ENCODE measurements around the gene PCDHGA12. TPM values are rescaled to one million over a fixed set of nuclear protein-coding genes. Genes with fewer than 3 reads are reported as not detected.

The PCDHGA12 gene
- total RNA-seq, 1 experiment from 2014 or later: 0.17 TPM

GRCh38 chr5:141465351-141465750 lies 35.0 kb downstream of the PCDHGA12 start:
- H3K9me3 ChIP-seq (ENCODE audit: control insufficient read depth in 1 of 2, insufficient read depth in 1 of 2, low read depth in 1 of 2, low read length in 2 of 2): no peaks in the 10 kb centered on the region
- RAD21 ChIA-PET (ENCODE audit: low non-redundant PET in 1 of 2, low total read pairs in 2 of 2, uncharacterized antibody in 2 of 2, unreplicated experiment in 2 of 2): no interaction called here
- no peak overlapping the region for H3K27ac ChIP-seq (ENCODE audit: low read depth, low read length)
- H3K4me3 ChIP-seq (replicated peaks in 1 of 2; ENCODE audit: low read depth in 1 of 2, low read length in 2 of 2): no peak overlapping the region
- no peak for ATAC-seq
- no peak overlapping the region for H3K4me2 ChIP-seq (ENCODE audit: low read length)
- H4K20me1 ChIP-seq (ENCODE audit: insufficient read depth): no peaks in the 10 kb centered on the region
- DNase-seq (ENCODE audit: low read depth, low spot score): no peak
- CTCF ChIA-PET: no interaction called here
- no peak for TF ChIP-seq CTCF (IDR thresholded peaks at IDR 0.05 in 2 of 3, conservative IDR thresholded peaks at IDR 0.05 in 1 of 3; ENCODE audit: borderline replicate concordance in 1 of 3, insufficient read depth in 1 of 3, low read depth in 2 of 3, low read length in 2 of 3)
- no peak for TF ChIP-seq EZH2 (IDR thresholded peaks at IDR 0.05)
- no peaks in the 10 kb centered on the region for H3K4me1 ChIP-seq (ENCODE audit: control insufficient read depth in 1 of 2, insufficient read depth in 2 of 2, low read length in 2 of 2)
- POLR2A ChIA-PET: no interaction called here
- intact Hi-C loops (cut with micrococcal nuclease): no loop called here
- H3K36me3 ChIP-seq (ENCODE audit: control insufficient read depth in 1 of 2, insufficient read depth in 2 of 2, low read length in 2 of 2): no peaks in the 10 kb centered on the region
- no peak overlapping the region for H3K9ac ChIP-seq (ENCODE audit: low read length)
- H3K79me2 ChIP-seq (ENCODE audit: insufficient read depth, low read length): no peaks in the 10 kb centered on the region
- H3K9me2 ChIP-seq (ENCODE audit: insufficient read depth): no peaks in the 10 kb centered on the region
- BruUV-seq (replicated peaks): no TSS peak
- no peaks in the 10 kb centered on the region for H3K27me3 ChIP-seq (ENCODE audit: insufficient read depth, low read length)
- H2AFZ ChIP-seq (ENCODE audit: low read depth, low read length, poor library complexity, severe bottlenecking): no peak overlapping the region

DNA sequence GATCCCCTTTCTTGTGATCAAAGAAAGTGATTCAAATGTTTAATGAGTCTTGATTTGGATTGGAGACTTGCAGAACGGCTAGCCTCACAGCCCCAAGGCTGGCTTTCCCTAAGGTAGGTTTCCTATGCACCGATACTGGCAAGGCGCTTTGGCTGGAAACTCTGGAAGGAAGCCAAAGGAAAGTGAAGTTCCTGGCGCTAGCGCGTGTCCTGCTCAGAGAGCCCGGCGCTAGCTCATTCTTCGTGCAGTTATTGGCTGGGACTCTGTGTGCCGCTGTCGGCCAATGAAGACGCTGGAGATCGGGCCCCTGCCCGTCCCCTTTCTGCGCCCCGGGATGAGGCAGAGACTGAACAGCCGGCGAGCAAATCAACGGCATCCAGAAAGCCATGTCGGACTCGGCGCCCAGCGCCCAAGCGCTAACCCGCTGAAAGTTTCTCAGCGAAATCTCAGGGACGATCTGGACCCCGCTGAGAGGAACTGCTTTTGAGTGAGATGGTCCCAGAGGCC lies 45.4 kb downstream of the PCDHGA12 start, which contains the start of gene PCDHGC3:
TSS of gene PCDHGC3 (plus strand) at position 342 of the 507 bp plus-strand sequence. CDS start at position 493, 151 bp downstream.
- BruUV-seq (replicated peaks): no TSS peak
- intact Hi-C loops (cut with micrococcal nuclease): no loop called here

More for the DNA sequence above, 45.4 kb downstream of the PCDHGA12 start, which contains the start of gene PCDHGC3:
- ATAC-seq (no peak), DNase-seq (ENCODE audit: low read depth, low spot score) (no peak)
- ChIA-PET RAD21 (ENCODE audit: low non-redundant PET in 1 of 2, low total read pairs in 2 of 2, uncharacterized antibody in 2 of 2, unreplicated experiment in 2 of 2) (no interaction called here), POLR2A (interaction anchor here (1.2 kb wide), 1 partner anchor 13 kb away, joined by 3 read pairs; the partner anchor contains the start of gene PCDHGC5), CTCF (no interaction called here)
- Histone ChIP-seq H3K4me3 (replicated peaks in 1 of 2; ENCODE audit: low read depth in 1 of 2, low read length in 2 of 2) (no peak within 1 kb of the TSS), H3K79me2 (ENCODE audit: insufficient read depth, low read length) (no peaks in the 10 kb centered on the region), H2AFZ (ENCODE audit: low read depth, low read length, poor library complexity, severe bottlenecking) (no peak within 1 kb of the TSS), H3K4me1 (ENCODE audit: control insufficient read depth in 1 of 2, insufficient read depth in 2 of 2, low read length in 2 of 2) (no peaks in the 10 kb centered on the region), H3K27me3 (ENCODE audit: insufficient read depth, low read length) (no peaks in the 10 kb centered on the region), H3K9me3 (ENCODE audit: control insufficient read depth in 1 of 2, insufficient read depth in 1 of 2, low read depth in 1 of 2, low read length in 2 of 2) (no peaks in the 10 kb centered on the region), H3K36me3 (ENCODE audit: control insufficient read depth in 1 of 2, insufficient read depth in 2 of 2, low read length in 2 of 2) (no peaks in the 10 kb centered on the region), H3K9ac (ENCODE audit: low read length) (no peak within 1 kb of the TSS), H3K27ac (ENCODE audit: low read depth, low read length) (no peak within 1 kb of the TSS), H3K4me2 (ENCODE audit: low read length) (no peak within 1 kb of the TSS), H4K20me1 (ENCODE audit: insufficient read depth) (no peaks in the 10 kb centered on the region), H3K9me2 (ENCODE audit: insufficient read depth) (no peaks in the 10 kb centered on the region)
- TF ChIP-seq ATF3 (IDR thresholded peaks at IDR 0.05): no peak
- TF ChIP-seq EGR1 (IDR thresholded peaks at IDR 0.05; ENCODE audit: low read depth): no peak

Data from HCT116 (cell line).